ENCODE results near the gene GTPBP3. TPM values are rescaled to one million over a fixed set of nuclear protein-coding genes. Genes with fewer than 3 reads are reported as not detected.

The GTPBP3 gene
- total and polyA plus RNA-seq, 9 of the 15 experiments (the other 6 are each of a cell fraction or from before 2014, with no cell fraction given), result 4.9 to 124 (median 22.6) TPM

DNA sequence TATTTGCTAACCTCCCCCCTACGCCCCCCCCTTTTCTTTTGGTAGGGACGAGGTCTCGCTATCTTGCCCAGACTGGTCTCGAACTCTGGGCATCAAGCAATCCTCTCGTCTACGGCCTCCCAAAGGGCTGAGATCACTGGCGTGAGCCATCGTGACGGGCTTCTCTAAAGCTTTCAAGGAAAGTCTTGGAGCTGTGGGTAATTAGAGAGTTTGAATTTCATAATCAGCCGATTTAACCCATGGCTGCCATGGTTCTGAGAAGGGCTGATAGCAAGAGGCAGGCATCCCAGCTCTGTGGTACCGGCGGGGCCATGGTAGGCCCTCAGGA, 33.4 kb upstream of the GTPBP3 start (continued):
- TF ChIP-seq, protein P1, sequence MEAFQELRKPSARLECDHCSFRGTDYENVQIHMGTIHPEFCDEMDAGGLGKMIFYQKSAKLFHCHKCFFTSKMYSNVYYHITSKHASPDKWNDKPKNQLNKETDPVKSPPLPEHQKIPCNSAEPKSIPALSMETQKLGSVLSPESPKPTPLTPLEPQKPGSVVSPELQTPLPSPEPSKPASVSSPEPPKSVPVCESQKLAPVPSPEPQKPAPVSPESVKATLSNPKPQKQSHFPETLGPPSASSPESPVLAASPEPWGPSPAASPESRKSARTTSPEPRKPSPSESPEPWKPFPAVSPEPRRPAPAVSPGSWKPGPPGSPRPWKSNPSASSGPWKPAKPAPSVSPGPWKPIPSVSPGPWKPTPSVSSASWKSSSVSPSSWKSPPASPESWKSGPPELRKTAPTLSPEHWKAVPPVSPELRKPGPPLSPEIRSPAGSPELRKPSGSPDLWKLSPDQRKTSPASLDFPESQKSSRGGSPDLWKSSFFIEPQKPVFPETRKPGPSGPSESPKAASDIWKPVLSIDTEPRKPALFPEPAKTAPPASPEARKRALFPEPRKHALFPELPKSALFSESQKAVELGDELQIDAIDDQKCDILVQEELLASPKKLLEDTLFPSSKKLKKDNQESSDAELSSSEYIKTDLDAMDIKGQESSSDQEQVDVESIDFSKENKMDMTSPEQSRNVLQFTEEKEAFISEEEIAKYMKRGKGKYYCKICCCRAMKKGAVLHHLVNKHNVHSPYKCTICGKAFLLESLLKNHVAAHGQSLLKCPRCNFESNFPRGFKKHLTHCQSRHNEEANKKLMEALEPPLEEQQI (IDR thresholded peaks at IDR 0.05), result no peak
- TF ChIP-seq TAF1 (IDR thresholded peaks at IDR 0.05; ENCODE audit: control insufficient read depth, extremely low read depth, insufficient read depth, low read length, severe bottlenecking), result no peak
- TF ChIP-seq, protein P2, sequence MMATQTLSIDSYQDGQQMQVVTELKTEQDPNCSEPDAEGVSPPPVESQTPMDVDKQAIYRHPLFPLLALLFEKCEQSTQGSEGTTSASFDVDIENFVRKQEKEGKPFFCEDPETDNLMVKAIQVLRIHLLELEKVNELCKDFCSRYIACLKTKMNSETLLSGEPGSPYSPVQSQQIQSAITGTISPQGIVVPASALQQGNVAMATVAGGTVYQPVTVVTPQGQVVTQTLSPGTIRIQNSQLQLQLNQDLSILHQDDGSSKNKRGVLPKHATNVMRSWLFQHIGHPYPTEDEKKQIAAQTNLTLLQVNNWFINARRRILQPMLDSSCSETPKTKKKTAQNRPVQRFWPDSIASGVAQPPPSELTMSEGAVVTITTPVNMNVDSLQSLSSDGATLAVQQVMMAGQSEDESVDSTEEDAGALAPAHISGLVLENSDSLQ (IDR thresholded peaks at IDR 0.05), result no peak
- no peak for TF ChIP-seq POLR2G (IDR thresholded peaks at IDR 0.05; ENCODE audit: low read depth, low read length)
- no peak for TF ChIP-seq RBBP5 (IDR thresholded peaks at IDR 0.05; ENCODE audit: borderline replicate concordance, insufficient read depth, low read length, poor library complexity, severe bottlenecking)
- TF ChIP-seq, protein P3, sequence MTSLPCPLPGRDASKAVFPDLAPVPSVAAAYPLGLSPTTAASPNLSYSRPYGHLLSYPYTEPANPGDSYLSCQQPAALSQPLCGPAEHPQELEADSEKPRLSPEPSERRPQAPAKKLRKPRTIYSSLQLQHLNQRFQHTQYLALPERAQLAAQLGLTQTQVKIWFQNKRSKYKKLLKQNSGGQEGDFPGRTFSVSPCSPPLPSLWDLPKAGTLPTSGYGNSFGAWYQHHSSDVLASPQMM (CRISPR knock-in tag; IDR thresholded peaks at IDR 0.05), result no peak
